Fibroblast of lung (primary cell): ENCODE results near the gene CXCL12.

Experiments used
- CTCF ChIP-seq, 2 donors: IDR thresholded peaks in 1 of 2; conservative IDR thresholded peaks in 1 of 2; 1 replicate in 1 of 2; 2 replicates in 1 of 2; pipeline ENCODE4 v1.5.1; 2011 to 2012; ENCODE audit warnings: low read length in 2 of 2, control low read depth in 1 of 2, inconsistent platforms in 1 of 2, low read depth in 1 of 2, mild to moderate bottlenecking in 1 of 2
- EZH2 ChIP-seq: IDR thresholded peaks from 2 replicates; pipeline ENCODE4 v1.5.1; 2012; ENCODE audit warnings: low read length, control low read depth, mild to moderate bottlenecking; ENCODE audit errors: missing control alignments

GRCh38 chr10:44393051-44393630 is 8.2 kb upstream of the CXCL12 start:
- TF ChIP-seq CTCF (conservative IDR thresholded peaks at IDR 0.05 in 1 of 2, IDR thresholded peaks at IDR 0.05 in 1 of 2; ENCODE audit: low read depth in 1 of 2, low read length in 2 of 2) (no peak), EZH2 (no peak)
